Vagina (tissue), 2 donors: ENCODE measurements around the gene CFDP1.

Experiments
- POLR2A ChIP-seq, 2 donors: fragments of 450-650 bp; IDR thresholded peaks; one replicate each; pipeline ENCODE4 v1.6.1; 2017; ENCODE audit warnings: antibody characterized with exemption in 2 of 2, mild to moderate bottlenecking in 2 of 2, moderate library complexity in 2 of 2
- TF ChIP-seq, protein P1 (sequence below), 3 experiments: fragments of 450-650 bp in 2 of 3; fragments of 200-600 bp in 1 of 3; sonication (generic) in 1 of 3; IDR thresholded peaks; one replicate each; pipeline ENCODE4 v1.5.1; 2017 to 2019; ENCODE audit warnings: antibody characterized with exemption in 3 of 3, mild to moderate bottlenecking in 2 of 3, moderate library complexity in 2 of 3

DNA sequence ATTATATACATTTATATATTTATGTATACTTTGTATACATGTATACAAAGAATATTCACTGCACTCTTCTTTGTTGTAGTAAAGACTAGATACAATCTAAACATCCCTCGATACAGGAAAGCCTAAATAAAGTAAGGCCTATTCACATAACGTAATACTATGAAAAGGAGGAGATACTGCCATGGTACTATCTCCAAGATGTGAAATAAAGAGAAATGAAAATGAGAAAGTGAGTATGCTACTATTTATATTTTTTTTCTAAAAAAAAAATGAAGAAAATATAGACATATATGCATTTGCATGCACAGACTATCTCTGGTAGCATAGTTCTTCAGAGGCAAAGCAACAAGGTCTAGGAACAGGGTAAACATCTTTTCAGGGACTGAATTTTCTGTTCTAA is 19.4 kb downstream of the CFDP1 start:
- TF ChIP-seq, protein P1, sequence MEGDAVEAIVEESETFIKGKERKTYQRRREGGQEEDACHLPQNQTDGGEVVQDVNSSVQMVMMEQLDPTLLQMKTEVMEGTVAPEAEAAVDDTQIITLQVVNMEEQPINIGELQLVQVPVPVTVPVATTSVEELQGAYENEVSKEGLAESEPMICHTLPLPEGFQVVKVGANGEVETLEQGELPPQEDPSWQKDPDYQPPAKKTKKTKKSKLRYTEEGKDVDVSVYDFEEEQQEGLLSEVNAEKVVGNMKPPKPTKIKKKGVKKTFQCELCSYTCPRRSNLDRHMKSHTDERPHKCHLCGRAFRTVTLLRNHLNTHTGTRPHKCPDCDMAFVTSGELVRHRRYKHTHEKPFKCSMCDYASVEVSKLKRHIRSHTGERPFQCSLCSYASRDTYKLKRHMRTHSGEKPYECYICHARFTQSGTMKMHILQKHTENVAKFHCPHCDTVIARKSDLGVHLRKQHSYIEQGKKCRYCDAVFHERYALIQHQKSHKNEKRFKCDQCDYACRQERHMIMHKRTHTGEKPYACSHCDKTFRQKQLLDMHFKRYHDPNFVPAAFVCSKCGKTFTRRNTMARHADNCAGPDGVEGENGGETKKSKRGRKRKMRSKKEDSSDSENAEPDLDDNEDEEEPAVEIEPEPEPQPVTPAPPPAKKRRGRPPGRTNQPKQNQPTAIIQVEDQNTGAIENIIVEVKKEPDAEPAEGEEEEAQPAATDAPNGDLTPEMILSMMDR (IDR thresholded peaks at IDR 0.05), result no peak
- no peak for TF ChIP-seq POLR2A (IDR thresholded peaks at IDR 0.05)
